GM12878 (cell line): ENCODE data around the gene CLEC1A. TPM values are rescaled to one million over a fixed set of nuclear protein-coding genes. Genes with fewer than 3 reads are reported as not detected.

Experiments
- ATAC-seq: fragments of 200-7000 bp; cut with Tn5 transposase; 3 replicates; pipeline ENCODE4 v1.9.1; 2020; ENCODE audit warnings: mild to moderate bottlenecking, moderate library complexity
- BruUV-seq: library from RNA; stranded (reverse); fragments of 400-500 nt; replicated peaks from 2 replicates; lab custom pipeline; 2021; lab: Mats Ljungman, UMichigan
- CTCF ChIA-PET: fragments of 300-600 bp; sonication (Branson Sonifier 250); formaldehyde crosslinking; extraction: SDS; loops from one replicate; lab custom pipeline; 2021; ENCODE audit warnings: inconsistent platforms; lab: Yijun Ruan, JAX
- POLR2A ChIA-PET: fragments of 350-600 bp; formaldehyde crosslinking; extraction: SDS; loops from one replicate; lab custom pipeline; 2021; ENCODE audit warnings: inconsistent platforms; lab: Charles Lee
- RAD21 ChIA-PET: fragments of 300-600 bp; sonication (Branson Sonifier 250); formaldehyde crosslinking; loops from one replicate; lab custom pipeline; 2023; ENCODE audit warnings: antibody characterized with exemption; ENCODE audit not compliant: unreplicated experiment; lab: Charles Lee
- SMC1A ChIA-PET: fragments of 300-600 bp; sonication (Branson Sonifier 250); formaldehyde crosslinking; loops from one replicate; lab custom pipeline; 2023; ENCODE audit not compliant: unreplicated experiment, uncharacterized antibody; lab: Charles Lee
- DNase-seq: peaks from one replicate; pipeline ENCODE4 v3.0.0-alpha.2; 2011; ENCODE audit warnings: low read depth, low spot score
- FAIRE-seq: peaks from 3 replicates; lab custom pipeline; 2011; peaks lifted over from hg19 to GRCh38; lab: Jason Lieb, UNC
- H2AFZ ChIP-seq: 2 replicates; pipeline ENCODE4 v1.6.0; 2011; ENCODE audit warnings: low read depth, low read length, control low read depth; ENCODE audit not compliant: control insufficient read depth
- H3K27ac ChIP-seq: 2 replicates; pipeline ENCODE4 v1.5.1; 2011; ENCODE audit warnings: control low read depth; ENCODE audit not compliant: control insufficient read depth, insufficient read depth
- H3K27me3 ChIP-seq, 2 experiments: replicated peaks in 1 of 2; 2 replicates each; pipeline versions ENCODE4 v1.6.0 to v1.6.1; 2011; ENCODE audit warnings: low read length in 1 of 2; ENCODE audit not compliant: control insufficient read depth in 2 of 2, insufficient read depth in 2 of 2
- H3K36me3 ChIP-seq, 2 experiments: 2 replicates each; pipeline ENCODE4 v1.5.1; 2011; ENCODE audit warnings: low read length in 1 of 2; ENCODE audit not compliant: control insufficient read depth in 2 of 2, insufficient read depth in 2 of 2
- H3K4me1 ChIP-seq: 2 replicates; pipeline ENCODE4 v1.6.1; 2011; ENCODE audit warnings: mild to moderate bottlenecking, low read length, moderate library complexity, mixed read lengths; ENCODE audit not compliant: control insufficient read depth, insufficient read depth
- H3K4me2 ChIP-seq: 2 replicates; pipeline ENCODE4 v1.6.0; 2011; ENCODE audit warnings: control low read depth; ENCODE audit not compliant: control insufficient read depth, insufficient read depth
- H3K4me3 ChIP-seq: fragments of 200-600 bp; sonication (generic); 2 replicates; pipeline ENCODE4 v1.5.1; 2016
- H3K79me2 ChIP-seq: 2 replicates; pipeline ENCODE4 v1.6.0; 2011; ENCODE audit warnings: low read length; ENCODE audit not compliant: control insufficient read depth, insufficient read depth
- H3K9ac ChIP-seq: 2 replicates; pipeline ENCODE4 v1.8.0; 2011; ENCODE audit warnings: low read length, control low read depth, mixed read lengths; ENCODE audit not compliant: control insufficient read depth, insufficient read depth
- H3K9me3 ChIP-seq: replicated peaks from 3 replicates; pipeline ENCODE4 v1.5.1; 2011; ENCODE audit warnings: mild to moderate bottlenecking, low read length; ENCODE audit not compliant: control insufficient read depth, insufficient read depth
- H4K20me1 ChIP-seq: 2 replicates; pipeline ENCODE4 v1.6.0; 2011; ENCODE audit not compliant: control insufficient read depth, insufficient read depth
- EGR1 ChIP-seq, 2 experiments: IDR thresholded peaks; 1 replicate in 1 of 2; 2 replicates in 1 of 2; pipeline ENCODE4 v1.6.1; 2011 to 2012; ENCODE audit warnings: low read depth in 2 of 2, low read length in 2 of 2, borderline replicate concordance in 1 of 2, mild to moderate bottlenecking in 1 of 2, moderate library complexity in 1 of 2
- ETV6 ChIP-seq, 2 experiments: fragments of 450-650 bp in 1 of 2; IDR thresholded peaks in 1 of 2; conservative IDR thresholded peaks in 1 of 2; 2 replicates each; pipeline ENCODE4 v1.6.1; 2014; ENCODE audit warnings: antibody characterized with exemption in 1 of 2, borderline replicate concordance in 1 of 2, low read depth in 1 of 2, mild to moderate bottlenecking in 1 of 2, moderate library complexity in 1 of 2
- IRF3 ChIP-seq: fragments of 450-650 bp; IDR thresholded peaks from 2 replicates; pipeline ENCODE4 v1.6.1; 2014; ENCODE audit warnings: mild to moderate bottlenecking
- MTA2 ChIP-seq: fragments of 450-650 bp; IDR thresholded peaks from 2 replicates; pipeline ENCODE4 v1.6.1; 2016; ENCODE audit warnings: low read depth, mild to moderate bottlenecking, moderate library complexity
- MXI1 ChIP-seq: fragments of 150-350 bp; IDR thresholded peaks from 2 replicates; pipeline ENCODE4 v1.6.1; 2011; ENCODE audit warnings: low read depth, mild to moderate bottlenecking, inconsistent platforms, low read length, improper control_type of control experiment
- NR2C1 ChIP-seq: fragments of 450-650 bp; IDR thresholded peaks from 2 replicates; pipeline ENCODE4 v1.6.1; 2017; ENCODE audit warnings: antibody characterized with exemption, mild to moderate bottlenecking, moderate library complexity
- POLR2A ChIP-seq: IDR thresholded peaks from 2 replicates; pipeline ENCODE4 v1.6.1; 2011; ENCODE audit warnings: low read depth, mild to moderate bottlenecking, low read length
- RUNX3 ChIP-seq: IDR thresholded peaks from 2 replicates; pipeline ENCODE4 v1.6.1; 2012; ENCODE audit warnings: low read length, inconsistent platforms
- SMC3 ChIP-seq: IDR thresholded peaks from 2 replicates; pipeline ENCODE4 v1.6.1; 2011; ENCODE audit warnings: low read length, improper control_type of control experiment, borderline replicate concordance
- SREBF1 ChIP-seq: IDR thresholded peaks from 2 replicates; pipeline ENCODE4 v1.6.1; 2012; ENCODE audit warnings: mild to moderate bottlenecking, low read length
- TAF1 ChIP-seq: IDR thresholded peaks from 2 replicates; pipeline ENCODE4 v1.6.1; 2011; ENCODE audit warnings: mild to moderate bottlenecking, low read depth, low read length, borderline replicate concordance
- ZNF592 ChIP-seq: fragments of 450-650 bp; IDR thresholded peaks from 2 replicates; pipeline ENCODE4 v1.6.1; 2017; ENCODE audit warnings: mild to moderate bottlenecking, moderate library complexity
- WGBS: methylation state at CpG from one replicate; pipeline ENCODE4 v1.1.6; 2016; ENCODE audit warnings: low lambda C conversion rate; ENCODE audit not compliant: insufficient replicate concordance, insufficient coverage; ENCODE audit errors: missing lambda C conversion rate; 5-methylcytosine and 5-hydroxymethylcytosine counted together
- in situ Hi-C: fragments of 300-500 bp; cut with MboI; formaldehyde crosslinking; loops from 9 replicates; pipeline ENCODE4 v1.14.3; 2018; ENCODE audit warnings: mixed read lengths
- intact Hi-C: fragments of 100-400 bp; cut with micrococcal nuclease; formaldehyde crosslinking; loops from one replicate; pipeline ENCODE4 v1.14.2; 2022; ENCODE audit not compliant: unreplicated experiment
- polyA plus RNA-seq, 11 experiments: library from polyadenylated mRNA; depleted of rRNA in 4 of 11; unstranded in 6 of 11; stranded (reverse) in 5 of 11; fragments of >200 nt; fragmentation: Nextera tagmentation in 4 of 11; fragmentation: Illumina TruSeq in 1 of 11; extraction: Ambion mirVana in 4 of 11; extraction: Trizol in 1 of 11; gene quantifications; 1 replicate in 1 of 11; 2 replicates in 10 of 11; pipeline versions ENCODE4 v1.2.1 to v1.2.3, GENCODE V29; 2011 to 2016; ENCODE audit warnings: inconsistent platforms in 2 of 11, missing spikeins in 2 of 11, low read depth in 1 of 11
- total RNA-seq, 4 experiments: library from RNA; depleted of rRNA in 3 of 4; stranded (reverse); fragments of >200 nt in 3 of 4; fragmentation: Illumina TruSeq in 1 of 4; extraction: Trizol in 1 of 4; gene quantifications; 2 replicates each; pipeline versions ENCODE4 v1.2.1 to v1.2.3, GENCODE V29; 2013 to 2021
- TF ChIP-seq, protein P1 (sequence below): fragments of 450-650 bp; IDR thresholded peaks from 2 replicates; pipeline ENCODE4 v1.6.1; 2017; ENCODE audit warnings: low read depth, mild to moderate bottlenecking, moderate library complexity

The CLEC1A gene
- total and polyA plus RNA-seq, 10 of the 15 experiments (the other 5 are each of a cell fraction or from before 2014, with no cell fraction given) = not detected

DNA sequence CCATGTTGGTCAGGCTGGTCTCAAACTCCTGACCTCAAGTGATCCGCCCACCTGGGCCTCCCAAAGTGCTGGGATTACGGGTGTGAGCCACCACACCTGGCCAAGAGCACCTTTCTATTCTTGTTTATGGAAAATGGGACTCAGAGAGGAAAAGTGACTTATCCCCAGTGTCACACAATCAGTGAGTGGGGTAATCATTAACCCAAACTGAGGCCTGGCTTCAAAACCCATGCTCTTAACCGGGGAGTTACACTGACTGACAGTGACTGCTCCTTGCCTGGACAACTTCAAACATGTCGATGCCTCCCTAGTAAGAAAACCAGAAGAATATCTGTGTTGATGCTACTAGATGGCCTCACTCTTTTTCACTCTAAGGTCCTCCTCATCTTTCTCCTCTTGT lies 23.9 kb upstream of the CLEC1A start:
- Histone ChIP-seq H3K4me2 (no peak overlapping the region), H3K27ac (no peak overlapping the region), H3K36me3 (no peaks in the 10 kb centered on the region), H3K27me3 (no peaks in the 10 kb centered on the region; a peak in 1 of 4 replicates), H3K4me1 (no peaks in the 10 kb centered on the region), H3K9me3 (no peaks in the 10 kb centered on the region; the same call in 2 of the 3 replicates), H3K4me3 (no peak overlapping the region), H4K20me1 (no peaks in the 10 kb centered on the region), H3K79me2 (no peaks in the 10 kb centered on the region), H2AFZ (no peak overlapping the region), H3K9ac (no peak overlapping the region)
- ATAC-seq = no peak
- in situ Hi-C loops = no loop called here
- ChIA-PET CTCF (no interaction called here), RAD21 (no interaction called here), POLR2A (no interaction called here), SMC1A (no interaction called here)
- FAIRE-seq = no peak
- no peak for TF ChIP-seq ZNF592
- TF ChIP-seq RUNX3 = no peak
- TF ChIP-seq TAF1 = no peak
- TF ChIP-seq MTA2 = no peak
- TF ChIP-seq, protein P1, sequence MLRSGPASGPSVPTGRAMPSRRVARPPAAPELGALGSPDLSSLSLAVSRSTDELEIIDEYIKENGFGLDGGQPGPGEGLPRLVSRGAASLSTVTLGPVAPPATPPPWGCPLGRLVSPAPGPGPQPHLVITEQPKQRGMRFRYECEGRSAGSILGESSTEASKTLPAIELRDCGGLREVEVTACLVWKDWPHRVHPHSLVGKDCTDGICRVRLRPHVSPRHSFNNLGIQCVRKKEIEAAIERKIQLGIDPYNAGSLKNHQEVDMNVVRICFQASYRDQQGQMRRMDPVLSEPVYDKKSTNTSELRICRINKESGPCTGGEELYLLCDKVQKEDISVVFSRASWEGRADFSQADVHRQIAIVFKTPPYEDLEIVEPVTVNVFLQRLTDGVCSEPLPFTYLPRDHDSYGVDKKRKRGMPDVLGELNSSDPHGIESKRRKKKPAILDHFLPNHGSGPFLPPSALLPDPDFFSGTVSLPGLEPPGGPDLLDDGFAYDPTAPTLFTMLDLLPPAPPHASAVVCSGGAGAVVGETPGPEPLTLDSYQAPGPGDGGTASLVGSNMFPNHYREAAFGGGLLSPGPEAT = no peak
- no peak for TF ChIP-seq SMC3
- TF ChIP-seq IRF3 = no peak
- no peak for TF ChIP-seq NR2C1
- no peak for TF ChIP-seq ETV6 (conservative IDR thresholded peaks at IDR 0.05 in 1 of 2, IDR thresholded peaks at IDR 0.05 in 1 of 2; ENCODE audit: borderline replicate concordance in 1 of 2, low read depth in 1 of 2)
- TF ChIP-seq POLR2A = no peak
- no peak for TF ChIP-seq MXI1
- no peak for TF ChIP-seq SREBF1
- TF ChIP-seq EGR1 (IDR thresholded peaks at IDR 0.05; ENCODE audit: borderline replicate concordance in 1 of 2, low read depth in 2 of 2, low read length in 2 of 2) = no peak
- intact Hi-C loops = no loop called here
- BruUV-seq = no TSS peak
- WGBS = 34% methylated on average over 4 of the region's 4 CpGs
- DNase-seq = no peak
